Measurements from ENCODE around the gene OR4K1.
"Not testable (repeated sequence)": the region's sequence is repeated elsewhere in the genome, so short reads cannot be mapped to it uniquely, and the experiment has no call there.

Gene OR4K1

DNA sequence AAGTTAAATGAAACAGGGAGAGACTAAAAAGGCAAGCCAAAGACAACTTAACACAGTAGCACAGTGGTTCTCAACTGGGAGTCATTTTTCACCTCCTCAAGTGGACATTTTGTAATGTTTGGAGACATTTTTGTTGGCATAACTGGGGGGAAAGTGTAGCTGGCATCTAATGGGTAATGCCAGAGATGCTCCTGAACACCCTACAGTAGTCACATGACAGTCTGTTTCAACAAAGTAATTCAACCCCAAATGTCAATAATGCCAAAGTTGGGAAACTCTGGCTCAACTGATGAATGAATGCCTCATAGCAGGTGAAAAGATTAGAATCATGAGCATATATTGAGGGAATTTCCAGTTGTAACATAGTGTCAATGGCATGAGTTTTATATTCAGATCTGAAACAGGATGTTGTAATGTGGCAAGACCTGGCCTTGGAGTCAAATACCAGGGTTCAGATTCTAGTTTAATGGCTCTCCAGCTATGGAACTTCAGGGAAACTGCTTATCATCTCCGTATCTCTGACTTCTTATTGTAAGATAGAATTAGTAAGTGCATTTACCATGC lies 12.7 kb upstream of the OR4K1 start:
- no peak for TF ChIP-seq CTCF (IDR thresholded peaks at IDR 0.05; ENCODE audit: insufficient read depth, low read depth, low read length, missing control alignments)
- no peak for DNase-seq (ENCODE audit: low read depth)
- H3K4me3 ChIP-seq (ENCODE audit: low read depth, low read length) = no peak overlapping the region

- no peak for DNase-seq (ENCODE audit: low read depth)
- no peak for TF ChIP-seq CTCF (IDR thresholded peaks at IDR 0.05; ENCODE audit: insufficient read depth, low read depth, low read length, missing control alignments)
Observed at GRCh38 chr14:19918553-19919264, 12.0 kb upstream of the OR4K1 start.

GRCh38 chr14:19920021-19920657 lies 10.6 kb upstream of the OR4K1 start, which contains the start of gene OR4K5:
OR4K5 (plus strand) TSS chr14:19920607; CDS start chr14:19920607, 0 bp downstream.
- H3K4me3 ChIP-seq (ENCODE audit: low read depth, low read length) = no peak within 1 kb of the TSS
- no peak for DNase-seq (ENCODE audit: low read depth)

More at GRCh38 chr14:19918553-19919264, 12.0 kb upstream of the OR4K1 start:
- H3K4me3 ChIP-seq (ENCODE audit: low read depth, low read length) = no peak overlapping the region

GRCh38 chr14:19941668-19942067 lies 11.0 kb downstream of the OR4K1 start:
- no peak for DNase-seq (ENCODE audit: low read depth)
- H3K4me3 ChIP-seq (ENCODE audit: low read depth, low read length) = no peak overlapping the region
- TF ChIP-seq CTCF (IDR thresholded peaks at IDR 0.05; ENCODE audit: insufficient read depth, low read depth, low read length, missing control alignments) = no peak

More at GRCh38 chr14:19920021-19920657, 10.6 kb upstream of the OR4K1 start, which contains the start of gene OR4K5:
- TF ChIP-seq CTCF (IDR thresholded peaks at IDR 0.05; ENCODE audit: insufficient read depth, low read depth, low read length, missing control alignments) = no peak

GRCh38 chr14:19947413-19948090 lies 16.8 kb downstream of the OR4K1 start:
- no peak for DNase-seq (ENCODE audit: low read depth)
- no peak overlapping the region for H3K4me3 ChIP-seq (ENCODE audit: low read depth, low read length)
- TF ChIP-seq CTCF (IDR thresholded peaks at IDR 0.05; ENCODE audit: insufficient read depth, low read depth, low read length, missing control alignments) = no peak

DNA sequence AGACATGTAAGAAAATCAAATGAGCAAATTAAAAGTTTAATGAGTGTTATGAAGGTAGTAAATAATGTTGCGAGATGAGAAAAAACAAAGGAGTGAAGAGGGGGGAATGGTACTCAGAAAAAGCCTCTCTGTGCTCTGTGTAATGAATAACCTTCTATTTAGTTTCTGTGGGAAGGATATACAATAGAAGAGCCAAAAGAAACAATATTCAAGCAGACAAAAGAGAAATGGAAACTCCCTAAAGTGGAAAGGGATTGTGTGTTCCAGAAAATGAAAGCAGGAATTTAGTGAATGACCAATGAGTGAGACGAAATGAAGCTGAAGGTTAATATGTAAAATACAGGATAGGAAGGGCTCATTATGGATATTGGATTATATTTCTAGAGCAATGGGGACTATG lies 18.5 kb downstream of the OR4K1 start:
- DNase-seq (ENCODE audit: low read depth) = no peak
- H3K4me3 ChIP-seq (ENCODE audit: low read depth, low read length) = no peak overlapping the region
- no peak for TF ChIP-seq CTCF (IDR thresholded peaks at IDR 0.05; ENCODE audit: insufficient read depth, low read depth, low read length, missing control alignments)

- not testable (repeated sequence) for H3K4me3 ChIP-seq (ENCODE audit: low read depth, low read length)
Observed at GRCh38 chr14:19969735-19970134, 39.0 kb downstream of the OR4K1 start.

More at GRCh38 chr14:19969735-19970134, 39.0 kb downstream of the OR4K1 start:
- not testable (repeated sequence) for DNase-seq (ENCODE audit: low read depth)

Measured in GM12865 (cell line).